ENCODE data around the gene UGT1A8. TPM values are rescaled to one million over a fixed set of nuclear protein-coding genes. Genes with fewer than 3 reads are reported as not detected.
"Not testable (repeated sequence)": the region's sequence is repeated elsewhere in the genome, so short reads cannot be mapped to it uniquely, and the experiment has no call there.

UGT1A8 gene
- total RNA-seq, 1 donor = not detected

DNA sequence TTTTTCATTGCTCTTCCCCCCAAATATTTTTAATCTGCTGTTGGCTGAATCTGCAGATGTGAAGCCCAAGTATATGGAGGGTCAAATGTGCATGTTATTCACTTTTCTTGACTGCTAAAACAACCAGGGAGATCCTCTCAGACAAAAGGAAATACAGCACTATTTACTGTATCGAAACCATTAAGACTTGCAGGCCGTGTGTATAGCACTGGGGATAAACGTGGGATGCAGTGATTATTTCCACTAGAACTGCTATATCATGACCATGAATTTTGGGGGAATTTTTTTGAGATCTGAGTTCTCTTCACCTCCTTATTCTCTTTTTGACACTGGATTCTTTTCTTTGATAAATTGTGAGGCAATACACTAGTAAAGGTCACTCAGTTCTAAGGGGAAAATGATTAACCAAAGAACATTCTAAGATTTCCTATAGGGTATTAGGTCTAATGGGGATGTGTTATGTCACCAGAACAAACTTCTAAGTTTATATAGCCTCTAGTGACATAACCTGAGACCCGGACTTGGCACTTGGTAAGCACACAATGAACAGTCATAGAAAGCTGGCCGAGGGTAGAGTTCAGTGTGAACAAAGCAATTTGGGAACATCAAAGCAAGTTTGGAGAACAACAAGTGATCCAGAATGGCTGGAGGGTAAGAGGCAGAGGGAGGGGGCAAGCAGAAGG, 127.8 kb downstream of the UGT1A8 start:
- Histone ChIP-seq H3K9me3 (ENCODE audit: low read depth, low read length) (no peaks in the 10 kb centered on the region), H3K27ac (ENCODE audit: low read depth, low read length) (no peak overlapping the region)

GRCh38 chr2:233745838-233746237, 128.4 kb downstream of the UGT1A8 start:
- H3K4me3 ChIP-seq (ENCODE audit: insufficient read depth, low read length); DNase-seq (ENCODE audit: insufficient read length, low spot score, missing footprints); H3K27ac ChIP-seq (ENCODE audit: low read depth, low read length); H3K79me2 ChIP-seq (ENCODE audit: insufficient read depth, low read length); H3K36me3 ChIP-seq (ENCODE audit: insufficient read depth, low read length); H2AFZ ChIP-seq (ENCODE audit: low read length); H3K4me1 ChIP-seq (ENCODE audit: insufficient read depth, low read length); H3K4me2 ChIP-seq (ENCODE audit: insufficient read depth, low read length); H3K27me3 ChIP-seq (ENCODE audit: insufficient read depth, low read length); H3K9me3 ChIP-seq (ENCODE audit: low read depth, low read length); H4K20me1 ChIP-seq (ENCODE audit: insufficient read depth, low read length): not testable (repeated sequence)

More for the DNA sequence above, 127.8 kb downstream of the UGT1A8 start:
- H2AFZ ChIP-seq (ENCODE audit: low read length) = no peak overlapping the region
- H3K4me2 ChIP-seq (ENCODE audit: insufficient read depth, low read length) = no peak overlapping the region
- H3K79me2 ChIP-seq (ENCODE audit: insufficient read depth, low read length) = no peaks in the 10 kb centered on the region
- H3K36me3 ChIP-seq (ENCODE audit: insufficient read depth, low read length) = no peaks in the 10 kb centered on the region
- no peak for DNase-seq (ENCODE audit: insufficient read length, low spot score, missing footprints)
- H3K4me3 ChIP-seq (ENCODE audit: insufficient read depth, low read length) = no peak overlapping the region
- H3K4me1 ChIP-seq (ENCODE audit: insufficient read depth, low read length) = peaks cover 3% of the 10 kb centered on the region
- no peak for TF ChIP-seq CTCF (IDR thresholded peaks at IDR 0.05; ENCODE audit: extremely low read depth, low read depth, low read length)
- H3K27me3 ChIP-seq (ENCODE audit: insufficient read depth, low read length) = peaks cover 10% of the 10 kb centered on the region
- no peaks in the 10 kb centered on the region for H4K20me1 ChIP-seq (ENCODE audit: insufficient read depth, low read length)

- no peak for DNase-seq (ENCODE audit: insufficient read length, low spot score, missing footprints)
- Histone ChIP-seq H3K4me2 (ENCODE audit: insufficient read depth, low read length) (no peak overlapping the region), H3K4me3 (ENCODE audit: insufficient read depth, low read length) (no peak overlapping the region), H3K4me1 (ENCODE audit: insufficient read depth, low read length) (peaks cover 3% of the 10 kb centered on the region), H3K27ac (ENCODE audit: low read depth, low read length) (no peak overlapping the region), H4K20me1 (ENCODE audit: insufficient read depth, low read length) (no peaks in the 10 kb centered on the region), H3K9me3 (ENCODE audit: low read depth, low read length) (peaks cover 3% of the 10 kb centered on the region), H2AFZ (ENCODE audit: low read length) (no peak overlapping the region), H3K27me3 (ENCODE audit: insufficient read depth, low read length) (peaks cover 6% of the 10 kb centered on the region), H3K36me3 (ENCODE audit: insufficient read depth, low read length) (no peaks in the 10 kb centered on the region), H3K79me2 (ENCODE audit: insufficient read depth, low read length) (no peaks in the 10 kb centered on the region)
- no peak for TF ChIP-seq CTCF (IDR thresholded peaks at IDR 0.05; ENCODE audit: extremely low read depth, low read depth, low read length)
Measured at GRCh38 chr2:233746475-233747282, 129.2 kb downstream of the UGT1A8 start.

GRCh38 chr2:233747283-233747544, 129.8 kb downstream of the UGT1A8 start:
- Histone ChIP-seq H2AFZ (ENCODE audit: low read length) (no peak overlapping the region), H3K4me1 (ENCODE audit: insufficient read depth, low read length) (peaks cover 3% of the 10 kb centered on the region), H3K4me2 (ENCODE audit: insufficient read depth, low read length) (no peak overlapping the region), H3K36me3 (ENCODE audit: insufficient read depth, low read length) (no peaks in the 10 kb centered on the region), H4K20me1 (ENCODE audit: insufficient read depth, low read length) (no peaks in the 10 kb centered on the region), H3K4me3 (ENCODE audit: insufficient read depth, low read length) (no peak overlapping the region), H3K79me2 (ENCODE audit: insufficient read depth, low read length) (no peaks in the 10 kb centered on the region), H3K27me3 (ENCODE audit: insufficient read depth, low read length) (peaks cover 6% of the 10 kb centered on the region), H3K9me3 (ENCODE audit: low read depth, low read length) (peaks cover 3% of the 10 kb centered on the region), H3K27ac (ENCODE audit: low read depth, low read length) (no peak overlapping the region)
- TF ChIP-seq CTCF (IDR thresholded peaks at IDR 0.05; ENCODE audit: extremely low read depth, low read depth, low read length) = no peak
- DNase-seq (ENCODE audit: insufficient read length, low spot score, missing footprints) = no peak

DNA sequence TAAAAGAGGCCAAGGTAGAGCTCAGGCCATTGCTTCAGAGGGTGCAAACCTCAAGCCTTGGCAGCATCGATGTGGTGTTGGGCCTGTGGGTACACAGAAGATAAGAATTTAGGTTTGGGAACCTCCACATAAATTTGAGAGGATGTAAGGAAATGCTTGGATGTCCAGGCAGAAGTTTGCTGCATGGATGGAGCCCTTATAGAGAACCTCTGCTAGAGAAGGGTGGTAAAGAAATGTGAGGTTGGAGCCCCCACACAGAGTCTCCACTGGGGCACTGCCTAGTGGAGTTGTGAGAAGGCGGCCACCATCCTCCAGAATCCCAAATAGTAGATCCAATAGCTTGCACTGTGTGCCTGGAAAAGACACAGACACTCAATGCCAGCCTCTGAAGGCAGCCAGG, 133.3 kb downstream of the UGT1A8 start:
- not testable (repeated sequence) for H3K4me1 ChIP-seq (ENCODE audit: insufficient read depth, low read length); H3K79me2 ChIP-seq (ENCODE audit: insufficient read depth, low read length); H3K9me3 ChIP-seq (ENCODE audit: low read depth, low read length); H4K20me1 ChIP-seq (ENCODE audit: insufficient read depth, low read length); DNase-seq (ENCODE audit: insufficient read length, low spot score, missing footprints); H3K36me3 ChIP-seq (ENCODE audit: insufficient read depth, low read length); H3K27me3 ChIP-seq (ENCODE audit: insufficient read depth, low read length); H3K4me2 ChIP-seq (ENCODE audit: insufficient read depth, low read length); H2AFZ ChIP-seq (ENCODE audit: low read length); H3K4me3 ChIP-seq (ENCODE audit: insufficient read depth, low read length); H3K27ac ChIP-seq (ENCODE audit: low read depth, low read length)

- not testable (repeated sequence) for H3K4me3 ChIP-seq (ENCODE audit: insufficient read depth, low read length); H3K27ac ChIP-seq (ENCODE audit: low read depth, low read length); DNase-seq (ENCODE audit: insufficient read length, low spot score, missing footprints); H3K36me3 ChIP-seq (ENCODE audit: insufficient read depth, low read length); H3K27me3 ChIP-seq (ENCODE audit: insufficient read depth, low read length); H3K79me2 ChIP-seq (ENCODE audit: insufficient read depth, low read length); H3K4me2 ChIP-seq (ENCODE audit: insufficient read depth, low read length); H2AFZ ChIP-seq (ENCODE audit: low read length); H3K9me3 ChIP-seq (ENCODE audit: low read depth, low read length); H3K4me1 ChIP-seq (ENCODE audit: insufficient read depth, low read length); H4K20me1 ChIP-seq (ENCODE audit: insufficient read depth, low read length)
Measured at GRCh38 chr2:233751212-233752009, 134.0 kb downstream of the UGT1A8 start.
